ENCODE measurements around the gene CHAD. TPM values are rescaled to one million over a fixed set of nuclear protein-coding genes. Genes with fewer than 3 reads are reported as not detected.
A peak's percentile ranks its signal among the peaks of the same experiment; 100 is the strongest.
"Not testable (repeated sequence)": the region's sequence is repeated elsewhere in the genome, so short reads cannot be mapped to it uniquely, and the experiment has no call there.

Gene CHAD
- total RNA-seq, 3 donors from 2014 or later: 2.3 to 5.6 TPM; not detected in 1

GRCh38 chr17:50437409-50437808 is 31.3 kb downstream of the CHAD start:
- H3K4me1 ChIP-seq: peaks cover 7 to 8% of the 10 kb centered on the region in 2 donors
- no peaks in the 10 kb centered on the region for H3K36me3 ChIP-seq
- intact Hi-C loops (cut with DNase I; ENCODE audit: low total_unique reads): no loop called here
- no peak for DNase-seq (ENCODE audit: low spot score in 2 of 2)
- TF ChIP-seq POLR2A (IDR thresholded peaks at IDR 0.05) (no peak), CTCF (IDR thresholded peaks at IDR 0.05) (no peak), POLR2AphosphoS5 (IDR thresholded peaks at IDR 0.05) (no peak)
- no peak overlapping the region for H3K4me3 ChIP-seq
- H3K27ac ChIP-seq: no peak overlapping the region
- H3K27me3 ChIP-seq: no peaks in the 10 kb centered on the region
- H3K9me3 ChIP-seq: no peaks in the 10 kb centered on the region

GRCh38 chr17:50432125-50432762 is 36.4 kb downstream of the CHAD start:
- Histone ChIP-seq H3K9me3 (no peaks in the 10 kb centered on the region), H3K27me3 (no peaks in the 10 kb centered on the region), H3K4me1 (peaks cover 2 to 8% of the 10 kb centered on the region in 2 donors), H3K27ac (peak overlapping the region in 1 of 2 donors; percentile 21), H3K4me3 (no peak overlapping the region), H3K36me3 (no peaks in the 10 kb centered on the region)
- DNase-seq (ENCODE audit: low spot score in 2 of 2): no peak
- TF ChIP-seq POLR2A (IDR thresholded peaks at IDR 0.05): no peak
- TF ChIP-seq POLR2AphosphoS5 (IDR thresholded peaks at IDR 0.05): no peak
- no peak for TF ChIP-seq CTCF (IDR thresholded peaks at IDR 0.05)
- intact Hi-C loops (cut with DNase I; ENCODE audit: low total_unique reads): no loop called here

GRCh38 chr17:50430821-50431618 is 37.7 kb downstream of the CHAD start:
- Histone ChIP-seq H3K9me3 (no peaks in the 10 kb centered on the region), H3K4me3 (no peak overlapping the region), H3K36me3 (no peaks in the 10 kb centered on the region), H3K27ac (peak overlapping the region in 1 of 2 donors; percentile 91), H3K27me3 (no peaks in the 10 kb centered on the region), H3K4me1 (peaks cover 2 to 10% of the 10 kb centered on the region in 2 donors)
- intact Hi-C loops (cut with DNase I; ENCODE audit: low total_unique reads): no loop called here
- TF ChIP-seq POLR2A (IDR thresholded peaks at IDR 0.05) (no peak), POLR2AphosphoS5 (IDR thresholded peaks at IDR 0.05) (no peak), CTCF (IDR thresholded peaks at IDR 0.05) (no peak)
- no peak for DNase-seq (ENCODE audit: low spot score in 2 of 2)

- no peak for DNase-seq (ENCODE audit: low spot score in 2 of 2)
- TF ChIP-seq POLR2A (IDR thresholded peaks at IDR 0.05) (no peak), POLR2AphosphoS5 (IDR thresholded peaks at IDR 0.05) (no peak), CTCF (IDR thresholded peaks at IDR 0.05) (no peak)
- intact Hi-C loops (cut with DNase I; ENCODE audit: low total_unique reads): no loop called here
- H3K27ac ChIP-seq: peak overlapping the region; percentile 91 to 92
- H3K9me3 ChIP-seq: no peaks in the 10 kb centered on the region
- peak overlapping the region in 1 of 3 donors; percentile 2 for H3K4me3 ChIP-seq
- no peaks in the 10 kb centered on the region for H3K36me3 ChIP-seq
- no peaks in the 10 kb centered on the region for H3K27me3 ChIP-seq
- H3K4me1 ChIP-seq: peaks cover 6 to 10% of the 10 kb centered on the region in 2 donors
These were observed 38.9 kb downstream of the CHAD start for GRCh38 chr17:50429793-50430192.

- DNase-seq (ENCODE audit: low spot score in 2 of 2): peak; percentile 60 to 92
- Histone ChIP-seq H3K36me3 (no peaks in the 10 kb centered on the region), H3K4me3 (peak overlapping the region in 1 of 3 donors; percentile 34), H3K27me3 (no peaks in the 10 kb centered on the region), H3K4me1 (peaks cover 6 to 10% of the 10 kb centered on the region in 2 donors), H3K9me3 (no peaks in the 10 kb centered on the region), H3K27ac (peak overlapping the region; percentile 91 to 92)
- intact Hi-C loops (cut with DNase I; ENCODE audit: low total_unique reads): no loop called here
- no peak for TF ChIP-seq POLR2A (IDR thresholded peaks at IDR 0.05)
- peak in 2 of 3 donors; percentile 60 to 70 for TF ChIP-seq POLR2AphosphoS5 (IDR thresholded peaks at IDR 0.05)
These were observed 39.8 kb downstream of the CHAD start for GRCh38 chr17:50428831-50429424.

- H3K36me3 ChIP-seq; intact Hi-C loops (cut with DNase I; ENCODE audit: low total_unique reads); H3K9me3 ChIP-seq; H3K27me3 ChIP-seq; DNase-seq (ENCODE audit: low spot score in 2 of 2): not testable (repeated sequence)
- Histone ChIP-seq H3K4me1 (peaks cover 6 to 10% of the 10 kb centered on the region in 2 donors), H3K4me3 (peak overlapping the region in 2 of 3 donors; percentile 77 to 81), H3K27ac (peak overlapping the region; percentile 86 to 91)
These were observed 40.6 kb downstream of the CHAD start for GRCh38 chr17:50428126-50428525.
